Umbilical cord (tissue), 2 donors: ENCODE measurements around the gene PRCD. TPM values are rescaled to one million over a fixed set of nuclear protein-coding genes. Genes with fewer than 3 reads are reported as not detected.
A peak's percentile ranks its signal among the peaks of the same experiment; 100 is the strongest.
"Not testable (repeated sequence)": the region's sequence is repeated elsewhere in the genome, so short reads cannot be mapped to it uniquely, and the experiment has no call there.

ENCODE experiments used
- DNase-seq: peaks from one replicate; pipeline ENCODE4 v3.0.0-alpha.2; 2015; ENCODE audit warnings: low spot score
- total RNA-seq: library from RNA; depleted of rRNA; stranded (reverse); fragments of >200 nt; gene quantifications from one replicate; pipeline ENCODE4 v1.2.3, GENCODE V29; 2014; ENCODE audit warnings: low replicate concordance; ENCODE audit not compliant: insufficient read depth

Gene PRCD
- total RNA-seq, 1 donor from 2014 or later: 1.9 TPM

GRCh38 chr17:76554131-76554530 lies 14.3 kb downstream of the PRCD start:
- no peak for DNase-seq

DNA sequence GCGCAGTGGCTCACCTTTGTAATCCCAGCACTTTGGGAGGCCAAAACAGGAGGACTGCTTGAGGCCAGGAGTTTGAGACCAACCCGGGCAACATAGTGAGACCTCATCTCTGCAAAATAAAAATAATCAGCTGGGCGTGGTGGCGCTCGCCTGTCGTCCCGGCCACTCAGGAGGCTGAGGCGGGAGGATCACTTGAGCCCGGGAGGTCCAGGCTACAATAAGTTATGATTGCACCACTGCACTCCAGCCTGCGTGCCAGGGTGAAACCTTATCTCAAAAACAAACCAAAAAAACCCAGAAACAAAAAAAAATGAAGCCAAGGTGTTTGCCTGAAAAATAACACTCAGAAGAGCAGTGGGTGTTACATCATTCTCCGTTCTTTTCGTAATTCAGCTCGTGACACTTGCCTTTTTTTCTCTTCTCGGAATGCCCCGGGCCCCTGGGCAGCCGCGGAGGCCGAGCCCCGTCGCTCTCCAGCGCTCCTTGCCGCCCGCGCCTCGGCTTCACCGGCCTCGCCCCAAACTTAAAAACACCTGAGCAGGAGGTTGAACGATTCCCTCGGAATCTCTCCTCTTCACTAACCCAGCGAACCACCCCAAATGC lies 17.0 kb downstream of the PRCD start:
- DNase-seq: no peak

GRCh38 chr17:76557368-76558197 lies 17.7 kb downstream of the PRCD start:
- DNase-seq: peak; percentile 98

GRCh38 chr17:76558198-76559095 lies 18.6 kb downstream of the PRCD start:
- DNase-seq: no peak

GRCh38 chr17:76559460-76559859 lies 19.6 kb downstream of the PRCD start:
- not testable (repeated sequence) for DNase-seq

DNA sequence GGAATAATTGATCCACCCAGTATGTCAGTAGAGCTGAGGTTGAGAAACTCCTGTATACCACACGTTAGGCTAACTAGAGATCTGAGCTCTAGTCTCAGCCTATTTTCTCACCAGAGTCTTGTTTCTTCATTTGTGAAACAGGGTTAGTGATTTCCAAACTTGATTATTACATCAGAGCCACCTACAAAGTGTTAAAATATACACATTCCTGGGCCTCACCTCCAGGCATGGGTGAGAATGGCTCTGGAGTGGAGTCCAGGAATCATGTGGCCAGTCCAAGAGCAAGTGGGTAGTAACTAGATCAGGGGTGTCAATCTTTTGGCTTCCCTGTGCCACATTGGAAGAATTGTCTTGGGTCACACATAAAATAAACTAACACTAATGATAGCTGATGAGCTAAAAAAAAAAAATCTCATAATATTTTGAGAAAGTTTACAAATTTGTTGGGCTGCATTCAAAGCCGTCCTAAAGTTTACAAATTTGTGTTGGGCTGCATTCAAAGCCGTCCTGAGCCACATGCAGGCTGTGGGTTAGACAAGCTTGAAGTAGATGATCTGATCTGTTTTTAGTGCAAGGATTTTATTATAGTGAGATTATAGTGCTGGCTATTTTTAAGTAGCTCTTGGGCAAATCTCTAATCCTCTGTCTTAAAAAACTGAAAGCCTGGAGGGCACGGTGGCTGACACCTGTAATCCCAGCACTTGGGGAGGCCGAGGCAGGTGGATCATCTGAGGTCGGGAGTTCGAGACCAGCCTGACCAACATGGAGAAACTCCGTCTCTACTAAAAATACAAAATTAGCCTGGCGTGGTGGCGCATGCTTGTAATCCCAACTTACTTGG lies 20.4 kb downstream of the PRCD start:
- no peak for DNase-seq

DNA sequence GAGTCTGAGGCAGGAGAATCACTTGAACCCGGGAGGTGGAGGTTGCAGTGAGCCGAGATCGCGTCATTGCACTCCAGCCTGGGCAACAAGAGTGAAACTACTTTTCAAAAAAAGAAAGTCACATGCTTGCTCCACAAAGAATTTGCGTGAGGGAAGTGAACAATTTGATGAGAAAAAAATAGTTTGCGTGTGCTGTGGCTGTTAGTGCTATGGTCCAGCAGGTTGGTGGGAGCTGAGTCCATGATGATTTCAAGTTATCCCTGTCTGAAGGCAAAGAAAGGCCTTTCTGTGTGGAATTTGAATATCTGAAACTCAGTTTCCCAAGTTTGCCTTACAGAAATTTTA lies 21.0 kb downstream of the PRCD start:
- no peak for DNase-seq

DNA sequence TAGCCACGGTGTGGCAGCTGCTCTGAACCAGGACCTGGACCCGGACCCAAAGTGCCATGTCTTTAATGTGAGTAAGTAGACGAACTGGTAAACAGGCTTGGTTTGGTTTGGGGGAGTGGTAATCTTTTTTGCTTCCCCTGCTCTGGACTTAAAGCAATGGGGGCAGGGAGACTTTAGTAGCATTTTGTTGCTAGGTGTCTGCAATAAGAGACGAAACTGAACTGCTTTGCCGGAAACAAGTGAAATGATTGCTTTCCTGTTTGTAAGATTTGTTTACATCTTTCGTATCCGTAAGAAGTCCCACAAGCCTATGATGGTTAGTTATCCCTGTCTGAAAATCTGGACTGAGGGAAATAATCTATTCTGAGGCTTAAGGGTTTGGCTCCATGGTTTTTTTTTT lies 21.5 kb downstream of the PRCD start:
- no peak for DNase-seq

DNA sequence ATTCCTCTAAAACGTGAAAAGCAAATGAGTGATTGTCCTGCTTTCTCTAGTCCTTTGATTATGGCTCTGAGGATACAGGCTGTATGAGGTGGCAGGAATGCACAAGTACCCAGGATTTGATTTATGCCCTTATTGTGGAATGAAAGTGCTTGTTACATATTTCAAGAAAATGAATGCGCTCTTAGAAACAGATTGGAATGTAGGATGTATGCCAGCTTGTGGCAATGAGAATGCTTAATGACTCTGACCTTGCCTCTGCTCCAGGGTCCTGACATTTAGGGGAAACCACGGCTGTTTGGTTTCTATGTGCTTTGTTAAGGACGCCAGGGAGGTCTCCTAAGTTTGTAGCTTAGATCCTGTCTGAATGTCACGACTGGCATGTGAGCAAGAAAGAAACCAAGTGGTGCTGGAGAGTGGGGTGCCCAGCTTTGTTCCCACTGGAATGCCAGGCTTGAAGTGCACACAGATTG lies 22.0 kb downstream of the PRCD start:
- DNase-seq: no peak

- no peak for DNase-seq
These were observed 22.9 kb downstream of the PRCD start for GRCh38 chr17:76562734-76563148.

- DNase-seq: not testable (repeated sequence)
These were observed 23.5 kb downstream of the PRCD start for GRCh38 chr17:76563359-76563758.

DNA sequence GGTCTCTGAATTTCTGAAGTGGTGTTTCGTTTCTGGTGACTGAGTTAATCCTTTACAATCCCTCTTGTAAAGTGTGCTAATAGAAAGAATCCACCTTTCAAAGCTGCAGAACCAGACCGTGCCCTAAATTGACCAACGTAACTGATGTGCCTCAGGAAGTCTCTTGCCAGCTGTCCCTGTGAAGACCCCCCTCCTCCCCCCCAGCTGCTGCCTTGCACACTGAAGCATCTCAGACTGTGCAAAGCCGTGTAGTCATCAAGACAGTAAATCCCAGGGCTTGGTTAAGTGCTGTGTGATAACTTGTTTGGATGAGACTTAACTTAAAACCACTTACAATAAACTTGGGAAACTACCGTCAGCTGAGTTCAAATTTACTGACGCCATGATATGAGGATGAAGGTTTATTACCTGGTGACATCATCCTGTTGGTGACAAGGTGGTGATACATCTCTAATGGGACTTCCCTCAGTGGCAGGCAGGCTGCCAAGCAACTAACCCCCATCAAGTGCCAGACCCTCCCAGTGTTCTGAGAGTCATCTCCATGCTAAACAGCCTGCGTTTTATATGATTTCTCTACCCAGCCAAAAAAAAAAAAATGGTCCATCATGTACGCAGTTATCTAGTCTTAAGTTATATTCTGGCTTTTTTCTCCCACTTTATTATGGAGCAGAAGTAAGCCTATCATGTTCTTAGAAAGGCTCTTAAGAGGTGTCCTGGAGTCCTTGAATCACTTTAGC lies 25.3 kb downstream of the PRCD start:
- peak; percentile 74 for DNase-seq

DNA sequence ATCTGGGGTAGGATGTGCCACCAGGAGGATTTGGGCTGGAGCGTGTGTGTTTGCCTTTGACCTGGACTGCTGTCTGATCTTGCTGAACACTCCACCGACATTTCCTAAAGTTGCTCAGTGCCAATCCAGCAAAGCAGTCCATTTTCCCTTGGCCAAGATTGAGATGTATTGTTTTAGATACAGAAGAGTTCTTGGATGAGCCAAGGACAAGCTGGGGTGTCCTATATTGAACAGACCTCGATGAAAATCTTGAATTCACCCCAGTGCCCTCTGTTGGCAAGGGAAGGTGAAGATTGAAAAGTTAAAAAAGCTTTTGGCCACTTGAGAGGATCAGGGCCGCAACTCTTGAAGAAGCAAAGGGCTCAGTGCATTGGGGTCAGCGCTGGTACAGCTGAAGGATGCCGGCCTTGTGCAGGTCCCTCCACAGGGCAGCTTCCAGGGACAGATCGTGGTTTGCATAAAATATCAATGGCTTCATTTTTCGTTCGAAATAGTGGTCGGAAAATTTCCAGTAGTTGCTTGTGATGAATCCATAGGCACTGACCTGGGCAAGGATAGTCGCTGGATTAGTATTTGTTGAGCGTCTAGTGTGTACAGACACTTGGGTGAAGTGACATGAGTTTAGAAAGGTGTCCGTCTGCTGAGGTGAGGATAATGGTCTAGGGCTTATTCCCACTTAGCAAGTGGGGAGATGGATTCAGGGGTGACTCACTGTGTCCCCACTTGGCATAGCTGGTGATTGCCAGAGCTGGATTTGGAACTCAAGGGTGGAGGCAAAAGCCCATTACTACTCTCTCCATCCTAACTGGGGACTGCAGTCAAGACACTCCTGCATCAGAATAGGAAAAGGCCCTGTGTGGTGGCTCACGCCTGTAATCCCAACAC lies 26.1 kb downstream of the PRCD start:
- DNase-seq: no peak

- DNase-seq: no peak
These were observed 26.7 kb downstream of the PRCD start for GRCh38 chr17:76566613-76566943.

DNA sequence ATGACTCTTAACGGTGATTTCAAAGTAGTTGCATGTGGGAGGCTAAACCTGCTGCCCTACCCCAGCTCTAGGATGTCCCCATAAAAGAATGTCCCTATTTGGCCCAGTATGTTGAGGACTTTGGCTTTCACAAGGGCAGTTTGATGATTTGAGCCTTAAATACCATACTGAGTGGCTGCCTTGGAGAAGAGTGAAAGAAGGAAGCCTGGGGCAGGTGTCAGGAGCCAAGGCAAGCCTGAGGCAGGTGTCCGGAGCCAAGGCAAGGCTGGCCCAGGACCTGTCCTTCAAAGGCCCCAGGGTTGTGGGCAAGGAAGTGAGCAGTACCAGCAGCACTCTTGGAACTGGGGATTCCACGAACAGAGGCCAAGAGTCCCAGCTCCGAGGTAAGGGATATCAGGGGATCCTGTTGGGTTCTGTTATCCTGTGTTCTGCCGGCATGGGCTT lies 27.2 kb downstream of the PRCD start:
- DNase-seq: no peak

DNA sequence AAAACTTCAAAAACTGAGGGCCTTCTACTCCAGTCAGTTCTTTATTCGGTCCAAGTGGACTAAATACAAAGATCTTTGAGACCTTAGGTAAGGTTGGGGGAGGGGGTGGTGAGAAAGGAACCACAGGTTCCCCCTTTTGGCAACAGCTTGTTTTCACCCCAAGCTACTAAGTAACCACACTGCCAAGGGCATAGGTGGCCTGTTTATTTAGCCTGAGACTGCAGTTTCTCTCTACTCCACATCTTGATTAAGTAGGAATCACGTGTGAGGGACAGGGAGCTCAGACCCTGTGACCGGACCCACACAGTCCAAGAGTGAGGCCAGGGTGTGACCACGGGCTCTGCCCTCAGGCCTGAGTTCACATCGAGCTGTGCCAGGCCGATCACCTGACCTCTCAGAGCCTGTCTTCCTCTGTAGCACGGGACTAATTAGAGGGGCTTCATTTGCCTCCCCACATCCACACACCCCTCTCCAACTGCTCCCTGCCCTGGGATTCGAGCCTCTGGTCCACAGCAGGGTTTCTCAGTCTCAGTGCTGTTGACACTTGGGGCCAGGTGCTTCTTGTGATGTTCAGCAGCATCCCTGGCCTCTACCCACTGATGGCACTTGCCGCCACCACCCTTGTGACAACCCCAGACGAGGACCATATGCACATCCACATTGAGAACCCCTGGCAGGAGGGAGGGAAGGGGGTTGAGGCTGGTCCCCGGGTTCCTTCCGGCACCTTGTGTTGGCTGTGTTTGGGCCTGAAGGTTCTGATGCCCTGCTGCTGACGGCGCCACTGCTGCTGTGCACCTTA lies 28.0 kb downstream of the PRCD start:
- DNase-seq: no peak

GRCh38 chr17:76568811-76569221 lies 29.0 kb downstream of the PRCD start:
- no peak for DNase-seq

- DNase-seq: no peak
These were observed 29.9 kb downstream of the PRCD start for GRCh38 chr17:76569607-76570279.
